Stimulated activated CD4-positive, alpha-beta T cell treated with anti-CD3 and anti-CD28 coated beads, Interleukin-15, amount 100 ng/mL, for 24 hours (primary cell): ENCODE results near the gene BCL11A.
"Not testable (repeated sequence)": the region's sequence is repeated elsewhere in the genome, so short reads cannot be mapped to it uniquely, and the experiment has no call there.

Source experiments
- DNase-seq: peaks from one replicate; pipeline ENCODE4 v3.0.0-alpha.2; 2020

Gene BCL11A

GRCh38 chr2:60417210-60417609, 136.2 kb downstream of the BCL11A start:
- DNase-seq = not testable (repeated sequence)

- DNase-seq = no peak
These were observed 137.0 kb downstream of the BCL11A start for GRCh38 chr2:60416221-60417008.

- DNase-seq = no peak
These were observed 137.6 kb downstream of the BCL11A start for GRCh38 chr2:60415814-60416213.

- no peak for DNase-seq
These were observed 138.8 kb downstream of the BCL11A start for GRCh38 chr2:60414495-60415138.

GRCh38 chr2:60413814-60414168, 139.7 kb downstream of the BCL11A start:
- DNase-seq = no peak

- DNase-seq = no peak
These were observed 140.2 kb downstream of the BCL11A start for GRCh38 chr2:60413069-60413813.

- no peak for DNase-seq
These were observed 140.8 kb downstream of the BCL11A start for GRCh38 chr2:60412620-60413019.

- DNase-seq = no peak
These were observed 141.4 kb downstream of the BCL11A start for GRCh38 chr2:60412027-60412426.

GRCh38 chr2:60411295-60411694, 142.2 kb downstream of the BCL11A start:
- no peak for DNase-seq

- no peak for DNase-seq
These were observed 142.9 kb downstream of the BCL11A start for GRCh38 chr2:60410456-60411146.

- no peak for DNase-seq
These were observed 144.0 kb downstream of the BCL11A start for GRCh38 chr2:60409531-60409871.

- DNase-seq = no peak
These were observed 144.5 kb downstream of the BCL11A start for GRCh38 chr2:60408811-60409530.

- DNase-seq = no peak
These were observed 145.2 kb downstream of the BCL11A start for GRCh38 chr2:60408207-60408606.

GRCh38 chr2:60407398-60407797, 146.1 kb downstream of the BCL11A start:
- no peak for DNase-seq

GRCh38 chr2:60406192-60406591, 147.3 kb downstream of the BCL11A start:
- no peak for DNase-seq

GRCh38 chr2:60405271-60405919, 148.1 kb downstream of the BCL11A start:
- no peak for DNase-seq
